ENCODE results near the gene SEC22B.
"Not testable (repeated sequence)": the region's sequence is repeated elsewhere in the genome, so short reads cannot be mapped to it uniquely, and the experiment has no call there.

The SEC22B gene

DNA sequence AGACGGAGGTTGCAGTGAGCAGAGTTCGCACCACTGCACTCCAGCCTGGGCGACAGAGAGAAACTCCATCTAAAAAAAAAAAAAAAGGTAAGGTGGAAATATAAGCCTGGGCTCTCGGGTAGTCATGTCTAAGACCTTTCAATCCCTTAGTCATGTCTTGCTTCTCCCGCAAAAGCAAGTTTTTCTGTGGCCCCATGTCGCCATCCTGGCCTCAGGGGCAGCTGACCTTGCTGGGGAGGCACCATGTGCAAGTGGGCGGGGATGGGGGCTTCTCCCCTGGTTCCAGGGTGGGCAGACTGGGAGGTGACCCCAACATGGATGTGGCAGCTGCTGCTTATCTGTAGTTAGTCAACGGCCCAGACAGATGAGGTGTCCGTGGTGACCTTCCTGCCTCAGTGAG is 66.7 kb downstream of the SEC22B start:
- DNase-seq, H3K27ac Mint-ChIP-seq, H3K4me3 Mint-ChIP-seq, H3K9me3 Mint-ChIP-seq, H3K27me3 Mint-ChIP-seq, ATAC-seq: not testable (repeated sequence)
- H3K4me1 Mint-ChIP-seq = peaks cover 15% of the 10 kb centered on the region

- not testable (repeated sequence) for DNase-seq, H3K27ac Mint-ChIP-seq, H3K4me3 Mint-ChIP-seq, ATAC-seq, H3K27me3 Mint-ChIP-seq, H3K9me3 Mint-ChIP-seq
- H3K4me1 Mint-ChIP-seq = peaks cover 15% of the 10 kb centered on the region
Measured at GRCh38 chr1:120109180-120109579, 67.1 kb downstream of the SEC22B start.

- DNase-seq (peak in 1 of 2 donors; percentile 24), ATAC-seq (peak; percentile 96)
- Mint-ChIP-seq H3K4me3 (peak overlapping the region in 1 of 2 donors; percentile 29), H3K4me1 (peaks cover 12% of the 10 kb centered on the region), H3K27ac (peak overlapping the region in 1 of 2 donors; percentile 76)
- H3K9me3 Mint-ChIP-seq, H3K27me3 Mint-ChIP-seq: not testable (repeated sequence)
Measured at GRCh38 chr1:120105288-120105687, 71.0 kb downstream of the SEC22B start.

- H3K27ac Mint-ChIP-seq, H3K4me3 Mint-ChIP-seq, H3K27me3 Mint-ChIP-seq, ATAC-seq, H3K9me3 Mint-ChIP-seq, DNase-seq: not testable (repeated sequence)
- peaks cover 19% of the 10 kb centered on the region for H3K4me1 Mint-ChIP-seq
Measured at GRCh38 chr1:120103768-120104167, 72.6 kb downstream of the SEC22B start.

DNA sequence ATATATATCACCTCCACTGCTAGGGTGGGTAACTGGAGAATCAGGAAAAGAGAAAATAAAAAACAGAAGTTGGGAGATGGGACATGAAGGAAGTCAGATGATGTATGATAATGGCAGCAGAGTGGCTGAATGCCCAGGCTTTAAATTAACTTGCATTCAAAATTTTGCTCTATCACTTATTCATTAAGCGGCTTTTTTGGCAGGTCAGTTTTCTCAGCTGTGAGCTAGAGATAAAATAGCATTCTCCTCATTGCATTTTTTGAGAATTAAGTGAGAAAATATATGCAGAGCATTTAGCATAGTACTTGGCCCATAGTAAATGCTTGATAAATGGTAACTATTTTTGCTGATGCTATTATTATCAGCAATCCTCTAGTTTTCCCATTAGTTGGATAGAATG is 74.7 kb downstream of the SEC22B start:
- H3K27ac Mint-ChIP-seq, H3K27me3 Mint-ChIP-seq, H3K4me3 Mint-ChIP-seq, ATAC-seq, H3K9me3 Mint-ChIP-seq, DNase-seq: not testable (repeated sequence)
- H3K4me1 Mint-ChIP-seq = peaks cover 19% of the 10 kb centered on the region
